ENCODE results near the gene SUMO3. TPM values are rescaled to one million over a fixed set of nuclear protein-coding genes. Genes with fewer than 3 reads are reported as not detected.

SUMO3 gene
- total and polyA plus RNA-seq, 4 donors = 35.1 to 51.0 (median 40.6) TPM

DNA sequence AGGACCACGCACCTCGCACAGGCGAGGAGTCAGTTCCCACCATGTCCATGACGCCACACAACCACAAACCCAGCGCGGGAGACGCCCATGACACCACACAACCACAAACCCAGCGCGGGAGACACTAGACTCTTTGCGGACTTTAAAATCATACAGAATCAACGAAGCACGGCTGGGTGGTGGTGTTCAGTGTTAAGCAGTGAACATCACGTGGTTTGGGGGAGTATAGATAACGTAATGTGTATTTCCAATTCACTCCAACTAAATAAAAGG lies 36.5 kb upstream of the SUMO3 start:
- Histone ChIP-seq H3K9ac (ENCODE audit: low read depth in 1 of 2, low read length in 2 of 2) (no peak overlapping the region), H3K27me3 (ENCODE audit: control insufficient read depth in 4 of 4, insufficient read depth in 4 of 4, low read length in 3 of 4) (no peaks in the 10 kb centered on the region), H3K9me3 (ENCODE audit: control insufficient read depth in 4 of 4, low read length in 3 of 4) (no peaks in the 10 kb centered on the region), H3K4me1 (ENCODE audit: control insufficient read depth in 4 of 4, insufficient read depth in 4 of 4, low read length in 3 of 4) (no peaks in the 10 kb centered on the region), H3K4me3 (ENCODE audit: low read depth in 1 of 3, low read length in 3 of 3) (no peak overlapping the region), H3K36me3 (ENCODE audit: control insufficient read depth in 4 of 4, insufficient read depth in 3 of 4, low read depth in 1 of 4, low read length in 3 of 4) (peaks cover 22 to 59% (median 51%) of the 10 kb centered on the region in 4 donors), H3K27ac (ENCODE audit: low read depth in 1 of 2, low read length in 2 of 2) (no peak overlapping the region)
- DNase-seq (ENCODE audit: low spot score) = peak; percentile 61
- TF ChIP-seq, protein P1, sequence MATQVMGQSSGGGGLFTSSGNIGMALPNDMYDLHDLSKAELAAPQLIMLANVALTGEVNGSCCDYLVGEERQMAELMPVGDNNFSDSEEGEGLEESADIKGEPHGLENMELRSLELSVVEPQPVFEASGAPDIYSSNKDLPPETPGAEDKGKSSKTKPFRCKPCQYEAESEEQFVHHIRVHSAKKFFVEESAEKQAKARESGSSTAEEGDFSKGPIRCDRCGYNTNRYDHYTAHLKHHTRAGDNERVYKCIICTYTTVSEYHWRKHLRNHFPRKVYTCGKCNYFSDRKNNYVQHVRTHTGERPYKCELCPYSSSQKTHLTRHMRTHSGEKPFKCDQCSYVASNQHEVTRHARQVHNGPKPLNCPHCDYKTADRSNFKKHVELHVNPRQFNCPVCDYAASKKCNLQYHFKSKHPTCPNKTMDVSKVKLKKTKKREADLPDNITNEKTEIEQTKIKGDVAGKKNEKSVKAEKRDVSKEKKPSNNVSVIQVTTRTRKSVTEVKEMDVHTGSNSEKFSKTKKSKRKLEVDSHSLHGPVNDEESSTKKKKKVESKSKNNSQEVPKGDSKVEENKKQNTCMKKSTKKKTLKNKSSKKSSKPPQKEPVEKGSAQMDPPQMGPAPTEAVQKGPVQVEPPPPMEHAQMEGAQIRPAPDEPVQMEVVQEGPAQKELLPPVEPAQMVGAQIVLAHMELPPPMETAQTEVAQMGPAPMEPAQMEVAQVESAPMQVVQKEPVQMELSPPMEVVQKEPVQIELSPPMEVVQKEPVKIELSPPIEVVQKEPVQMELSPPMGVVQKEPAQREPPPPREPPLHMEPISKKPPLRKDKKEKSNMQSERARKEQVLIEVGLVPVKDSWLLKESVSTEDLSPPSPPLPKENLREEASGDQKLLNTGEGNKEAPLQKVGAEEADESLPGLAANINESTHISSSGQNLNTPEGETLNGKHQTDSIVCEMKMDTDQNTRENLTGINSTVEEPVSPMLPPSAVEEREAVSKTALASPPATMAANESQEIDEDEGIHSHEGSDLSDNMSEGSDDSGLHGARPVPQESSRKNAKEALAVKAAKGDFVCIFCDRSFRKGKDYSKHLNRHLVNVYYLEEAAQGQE (IDR thresholded peaks at IDR 0.05) = no peak
- no peak for TF ChIP-seq FOXA2 (IDR thresholded peaks at IDR 0.05)
- TF ChIP-seq HNF4G (IDR thresholded peaks at IDR 0.05) = no peak
- TF ChIP-seq RXRA (IDR thresholded peaks at IDR 0.05) = no peak
- TF ChIP-seq, protein P2, sequence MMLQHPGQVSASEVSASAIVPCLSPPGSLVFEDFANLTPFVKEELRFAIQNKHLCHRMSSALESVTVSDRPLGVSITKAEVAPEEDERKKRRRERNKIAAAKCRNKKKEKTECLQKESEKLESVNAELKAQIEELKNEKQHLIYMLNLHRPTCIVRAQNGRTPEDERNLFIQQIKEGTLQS (IDR thresholded peaks at IDR 0.05) = no peak
- no peak for TF ChIP-seq YY1 (IDR thresholded peaks at IDR 0.05)
- TF ChIP-seq, protein P3, sequence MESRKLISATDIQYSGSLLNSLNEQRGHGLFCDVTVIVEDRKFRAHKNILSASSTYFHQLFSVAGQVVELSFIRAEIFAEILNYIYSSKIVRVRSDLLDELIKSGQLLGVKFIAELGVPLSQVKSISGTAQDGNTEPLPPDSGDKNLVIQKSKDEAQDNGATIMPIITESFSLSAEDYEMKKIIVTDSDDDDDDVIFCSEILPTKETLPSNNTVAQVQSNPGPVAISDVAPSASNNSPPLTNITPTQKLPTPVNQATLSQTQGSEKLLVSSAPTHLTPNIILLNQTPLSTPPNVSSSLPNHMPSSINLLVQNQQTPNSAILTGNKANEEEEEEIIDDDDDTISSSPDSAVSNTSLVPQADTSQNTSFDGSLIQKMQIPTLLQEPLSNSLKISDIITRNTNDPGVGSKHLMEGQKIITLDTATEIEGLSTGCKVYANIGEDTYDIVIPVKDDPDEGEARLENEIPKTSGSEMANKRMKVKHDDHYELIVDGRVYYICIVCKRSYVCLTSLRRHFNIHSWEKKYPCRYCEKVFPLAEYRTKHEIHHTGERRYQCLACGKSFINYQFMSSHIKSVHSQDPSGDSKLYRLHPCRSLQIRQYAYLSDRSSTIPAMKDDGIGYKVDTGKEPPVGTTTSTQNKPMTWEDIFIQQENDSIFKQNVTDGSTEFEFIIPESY (IDR thresholded peaks at IDR 0.05) = no peak
- TF ChIP-seq TAF1 (conservative IDR thresholded peaks at IDR 0.05) = no peak
- TF ChIP-seq, protein P4, sequence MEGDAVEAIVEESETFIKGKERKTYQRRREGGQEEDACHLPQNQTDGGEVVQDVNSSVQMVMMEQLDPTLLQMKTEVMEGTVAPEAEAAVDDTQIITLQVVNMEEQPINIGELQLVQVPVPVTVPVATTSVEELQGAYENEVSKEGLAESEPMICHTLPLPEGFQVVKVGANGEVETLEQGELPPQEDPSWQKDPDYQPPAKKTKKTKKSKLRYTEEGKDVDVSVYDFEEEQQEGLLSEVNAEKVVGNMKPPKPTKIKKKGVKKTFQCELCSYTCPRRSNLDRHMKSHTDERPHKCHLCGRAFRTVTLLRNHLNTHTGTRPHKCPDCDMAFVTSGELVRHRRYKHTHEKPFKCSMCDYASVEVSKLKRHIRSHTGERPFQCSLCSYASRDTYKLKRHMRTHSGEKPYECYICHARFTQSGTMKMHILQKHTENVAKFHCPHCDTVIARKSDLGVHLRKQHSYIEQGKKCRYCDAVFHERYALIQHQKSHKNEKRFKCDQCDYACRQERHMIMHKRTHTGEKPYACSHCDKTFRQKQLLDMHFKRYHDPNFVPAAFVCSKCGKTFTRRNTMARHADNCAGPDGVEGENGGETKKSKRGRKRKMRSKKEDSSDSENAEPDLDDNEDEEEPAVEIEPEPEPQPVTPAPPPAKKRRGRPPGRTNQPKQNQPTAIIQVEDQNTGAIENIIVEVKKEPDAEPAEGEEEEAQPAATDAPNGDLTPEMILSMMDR (IDR thresholded peaks at IDR 0.05; ENCODE audit: low read depth, low read length, missing input control) = no peak
- no peak for TF ChIP-seq GABPA (IDR thresholded peaks at IDR 0.05 in 1 of 2, conservative IDR thresholded peaks at IDR 0.05 in 1 of 2)
- TF ChIP-seq HNF4A (conservative IDR thresholded peaks at IDR 0.05) = no peak
- no peak for TF ChIP-seq RAD21 (IDR thresholded peaks at IDR 0.05)
- TF ChIP-seq JUND (IDR thresholded peaks at IDR 0.05) = no peak
- no peak for TF ChIP-seq EGR1 (IDR thresholded peaks at IDR 0.05; ENCODE audit: low read depth in 2 of 2)
- no peak for TF ChIP-seq SP1 (IDR thresholded peaks at IDR 0.05)
- TF ChIP-seq, protein P5, sequence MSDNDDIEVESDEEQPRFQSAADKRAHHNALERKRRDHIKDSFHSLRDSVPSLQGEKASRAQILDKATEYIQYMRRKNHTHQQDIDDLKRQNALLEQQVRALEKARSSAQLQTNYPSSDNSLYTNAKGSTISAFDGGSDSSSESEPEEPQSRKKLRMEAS (IDR thresholded peaks at IDR 0.05) = no peak
- TF ChIP-seq FOXA1 (IDR thresholded peaks at IDR 0.05) = no peak
- no peak for TF ChIP-seq NR2F2 (IDR thresholded peaks at IDR 0.05)
- WGBS = 85% methylated on average over 14 of the region's 14 CpGs
